Measurements from ENCODE around the gene OXTR.

The OXTR gene

GRCh38 chr3:8709287-8709686 lies 60.1 kb downstream of the OXTR start:
- no peak for DNase-seq

GRCh38 chr3:8705575-8705974 lies 63.8 kb downstream of the OXTR start:
- no peak for DNase-seq

DNA sequence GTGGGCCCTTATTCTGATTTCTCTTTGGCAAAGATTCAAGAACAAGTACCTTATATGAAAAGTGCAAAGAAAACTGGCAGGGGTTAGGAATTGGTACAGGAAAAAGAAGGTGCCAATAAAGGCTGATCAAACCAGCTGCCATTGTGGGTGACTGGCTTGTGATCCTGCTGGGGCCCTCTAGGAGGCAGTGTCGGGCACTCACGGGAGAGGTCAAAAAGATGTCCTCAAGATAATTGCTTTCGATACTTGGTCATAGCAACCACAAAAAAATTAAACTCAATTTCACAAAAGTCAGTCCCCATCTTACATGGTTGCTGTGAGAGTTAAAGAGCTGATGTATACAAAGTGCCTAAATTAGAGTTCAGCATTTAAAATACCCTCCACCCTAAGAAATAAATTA lies 66.9 kb downstream of the OXTR start:
- DNase-seq, result no peak

All from inflammatory macrophage treated with lipopolysaccharide for 4 hours (primary cell).